Measurements from ENCODE around the gene SHH.

The SHH gene

DNA sequence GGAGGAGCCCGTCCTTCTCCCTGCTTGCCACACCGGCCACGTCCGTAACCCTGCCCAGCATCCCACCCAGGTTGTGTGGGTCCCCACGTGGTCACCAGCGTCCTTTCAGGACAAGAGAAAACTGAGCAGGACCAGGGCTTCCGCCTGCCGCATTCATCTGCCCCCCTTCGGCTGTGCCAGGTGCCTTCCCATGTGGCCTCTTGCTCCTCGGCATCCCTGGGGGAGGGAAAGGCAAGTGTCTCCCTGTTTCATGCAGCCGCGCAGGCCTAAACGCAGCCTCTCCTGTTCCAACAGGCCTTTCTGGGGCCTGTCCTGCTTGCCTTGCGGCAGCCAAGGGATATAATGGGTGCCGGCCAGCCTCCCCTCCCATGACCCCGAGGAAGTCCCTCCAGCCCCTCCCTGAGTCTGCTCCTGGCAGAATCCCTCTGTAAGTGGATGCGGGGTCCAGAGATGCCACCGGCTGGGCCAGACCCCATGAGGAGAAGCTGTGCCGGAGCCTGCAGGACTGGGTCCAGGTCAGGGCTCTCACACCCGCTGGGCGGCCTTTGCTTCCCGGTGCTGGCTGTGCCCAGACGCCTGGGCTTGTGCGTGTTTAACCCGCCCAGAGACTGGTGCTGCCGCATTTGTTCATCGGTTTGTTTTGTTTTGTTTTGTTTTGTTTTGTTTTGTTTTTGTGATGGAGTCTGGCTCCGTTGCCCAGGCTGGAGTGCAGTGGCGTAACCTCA, 23.1 kb downstream of the SHH start:
- DNase-seq (ENCODE audit: low spot score): no peak
- Histone ChIP-seq H3K4me3 (no peak overlapping the region), H3K27ac (no peak overlapping the region)
- no peak for TF ChIP-seq CTCF (IDR thresholded peaks at IDR 0.05)

DNA sequence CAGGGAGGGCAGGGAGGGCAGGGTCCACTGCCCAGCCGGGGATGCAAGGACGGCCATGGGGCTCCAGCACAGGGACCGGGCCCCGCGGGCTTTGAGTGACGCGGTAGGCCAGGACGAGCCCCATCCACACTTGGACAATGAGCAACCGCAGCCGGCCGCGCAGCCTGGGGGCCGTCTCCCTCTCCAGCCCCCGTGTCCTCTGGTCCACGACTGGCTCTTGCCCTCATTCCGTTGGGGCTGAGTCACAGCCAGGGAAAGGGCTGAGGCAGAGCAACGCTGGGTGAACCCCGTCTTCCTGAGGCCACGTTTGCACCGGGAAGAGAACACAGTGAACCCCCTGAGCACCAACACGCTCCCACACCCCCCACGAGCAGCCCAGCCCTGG, 23.7 kb downstream of the SHH start:
- no peak for DNase-seq (ENCODE audit: low spot score)
- Histone ChIP-seq H3K27ac (no peak overlapping the region), H3K4me3 (no peak overlapping the region)
- TF ChIP-seq CTCF (IDR thresholded peaks at IDR 0.05): no peak

DNA sequence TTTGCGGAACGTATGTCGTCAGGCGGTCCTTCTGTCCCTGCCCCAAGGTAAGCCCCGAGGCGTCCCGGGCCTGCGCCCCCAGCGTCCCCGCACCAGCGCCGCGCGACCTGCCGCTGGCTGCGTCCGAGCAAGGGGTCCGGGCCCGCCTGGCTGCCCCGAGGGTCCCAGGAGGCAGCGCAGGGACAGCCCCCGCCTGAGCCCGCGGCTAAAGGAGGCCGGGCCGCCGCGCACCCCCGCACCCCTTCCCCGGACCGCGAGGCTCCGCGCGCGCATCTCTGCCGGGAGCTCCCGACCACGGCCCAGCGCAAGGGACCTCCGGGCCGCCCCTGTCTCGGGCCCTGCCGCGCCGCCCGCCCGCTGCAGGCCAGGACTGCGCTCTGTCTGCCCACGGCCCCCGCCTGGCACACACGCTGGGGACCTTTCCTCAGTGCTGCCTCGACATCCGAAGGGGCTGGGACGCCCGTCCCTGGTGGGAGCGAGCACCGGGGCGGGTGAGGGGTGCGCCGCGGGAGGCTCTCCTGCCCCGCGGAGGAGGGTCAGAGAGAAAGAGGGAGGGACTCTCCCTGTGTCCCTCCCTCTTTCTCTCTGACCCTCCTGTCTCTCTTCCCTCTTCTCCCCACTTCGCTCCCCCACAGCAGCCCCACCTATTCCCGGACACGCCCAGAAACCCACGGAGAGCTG, 25.0 kb downstream of the SHH start:
- DNase-seq (ENCODE audit: low spot score): no peak
- Histone ChIP-seq H3K27ac (no peak overlapping the region), H3K4me3 (peak overlapping the region; percentile 67)
- no peak for TF ChIP-seq CTCF (IDR thresholded peaks at IDR 0.05)

DNA sequence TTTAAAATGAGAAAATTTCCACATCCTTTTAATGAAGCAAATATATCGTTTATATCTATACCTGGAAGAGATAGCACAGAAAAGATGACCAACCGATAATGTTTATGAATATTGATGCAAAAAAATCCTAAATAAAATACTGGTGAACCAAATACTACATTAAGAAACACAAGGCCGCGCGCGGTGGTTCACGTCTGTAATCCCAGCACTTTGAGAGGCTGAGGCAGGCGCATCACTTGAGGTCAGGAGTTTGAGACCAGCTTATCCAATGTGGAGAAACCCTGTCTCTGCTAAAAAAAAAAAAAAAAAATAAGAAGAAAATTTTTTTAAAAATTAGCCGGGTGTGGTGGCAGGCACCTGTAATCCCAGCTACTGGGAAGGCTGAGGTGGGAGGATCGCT, 25.8 kb downstream of the SHH start:
- TF ChIP-seq CTCF (IDR thresholded peaks at IDR 0.05): no peak
- no peak for DNase-seq (ENCODE audit: low spot score)
- no peak overlapping the region for H3K4me3 ChIP-seq
- H3K27ac ChIP-seq: no peak overlapping the region

- no peak for TF ChIP-seq CTCF (IDR thresholded peaks at IDR 0.05)
- Histone ChIP-seq H3K27ac (no peak overlapping the region), H3K4me3 (no peak overlapping the region)
- DNase-seq (ENCODE audit: low spot score): no peak
Measured at GRCh38 chr7:155785536-155785935, 26.7 kb downstream of the SHH start.

- no peak for TF ChIP-seq CTCF (IDR thresholded peaks at IDR 0.05)
- Histone ChIP-seq H3K27ac (no peak overlapping the region), H3K4me3 (no peak overlapping the region)
- no peak for DNase-seq (ENCODE audit: low spot score)
Measured at GRCh38 chr7:155782466-155782865, 29.8 kb downstream of the SHH start.

GRCh38 chr7:155781433-155781832, 30.8 kb downstream of the SHH start:
- DNase-seq (ENCODE audit: low spot score): no peak
- TF ChIP-seq CTCF (IDR thresholded peaks at IDR 0.05): no peak
- no peak overlapping the region for H3K4me3 ChIP-seq
- no peak overlapping the region for H3K27ac ChIP-seq

Measured in coronary artery (tissue), 2 donors.